Sigmoid colon (tissue), 4 donors: ENCODE results near the gene CHERP.

Experiments
- EP300 ChIP-seq, 4 donors: sonication (generic); formaldehyde crosslinking; IDR thresholded peaks; one replicate each; pipeline ENCODE4 v1.6.1; 2017; ENCODE audit warnings: antibody characterized with exemption in 4 of 4
- POLR2A ChIP-seq, 2 donors: fragments of 450-650 bp; IDR thresholded peaks; one replicate each; pipeline ENCODE4 v1.6.1; 2016; ENCODE audit warnings: antibody characterized with exemption in 2 of 2, mild to moderate bottlenecking in 2 of 2, moderate library complexity in 2 of 2
- TF ChIP-seq, protein P1 (sequence below), 4 experiments: fragments of 450-650 bp in 3 of 4; fragments of 200-600 bp in 1 of 4; IDR thresholded peaks; one replicate each; pipeline ENCODE4 v1.5.1; 2016 to 2019; ENCODE audit warnings: antibody characterized with exemption in 4 of 4, mild to moderate bottlenecking in 3 of 4, moderate library complexity in 2 of 4

DNA sequence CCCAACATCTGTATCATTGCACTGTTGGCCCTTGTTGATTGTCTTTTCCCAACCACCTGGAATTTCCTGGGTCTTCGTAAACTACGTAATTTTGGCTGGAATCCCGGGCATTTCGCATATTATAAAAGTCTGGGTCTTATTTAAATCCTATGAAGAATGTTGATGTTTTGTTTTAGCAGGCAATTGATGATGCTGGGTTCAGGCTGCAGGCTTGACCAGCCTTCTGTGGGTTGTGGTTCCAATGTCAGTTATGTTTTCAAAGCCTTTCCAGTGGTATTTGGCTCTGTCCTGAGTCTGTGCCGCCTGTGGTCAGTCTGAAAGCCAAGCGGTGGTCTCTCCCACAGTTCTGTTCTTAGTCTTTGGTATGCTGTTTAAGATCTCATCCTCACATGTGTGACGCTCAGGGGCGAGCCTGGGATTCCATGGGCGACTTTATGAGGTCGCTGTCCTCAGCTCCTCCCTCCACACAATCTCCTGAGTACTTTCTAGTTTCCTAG, 17.6 kb upstream of the CHERP start:
- TF ChIP-seq, protein P1, sequence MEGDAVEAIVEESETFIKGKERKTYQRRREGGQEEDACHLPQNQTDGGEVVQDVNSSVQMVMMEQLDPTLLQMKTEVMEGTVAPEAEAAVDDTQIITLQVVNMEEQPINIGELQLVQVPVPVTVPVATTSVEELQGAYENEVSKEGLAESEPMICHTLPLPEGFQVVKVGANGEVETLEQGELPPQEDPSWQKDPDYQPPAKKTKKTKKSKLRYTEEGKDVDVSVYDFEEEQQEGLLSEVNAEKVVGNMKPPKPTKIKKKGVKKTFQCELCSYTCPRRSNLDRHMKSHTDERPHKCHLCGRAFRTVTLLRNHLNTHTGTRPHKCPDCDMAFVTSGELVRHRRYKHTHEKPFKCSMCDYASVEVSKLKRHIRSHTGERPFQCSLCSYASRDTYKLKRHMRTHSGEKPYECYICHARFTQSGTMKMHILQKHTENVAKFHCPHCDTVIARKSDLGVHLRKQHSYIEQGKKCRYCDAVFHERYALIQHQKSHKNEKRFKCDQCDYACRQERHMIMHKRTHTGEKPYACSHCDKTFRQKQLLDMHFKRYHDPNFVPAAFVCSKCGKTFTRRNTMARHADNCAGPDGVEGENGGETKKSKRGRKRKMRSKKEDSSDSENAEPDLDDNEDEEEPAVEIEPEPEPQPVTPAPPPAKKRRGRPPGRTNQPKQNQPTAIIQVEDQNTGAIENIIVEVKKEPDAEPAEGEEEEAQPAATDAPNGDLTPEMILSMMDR (IDR thresholded peaks at IDR 0.05), result no peak
- TF ChIP-seq EP300 (IDR thresholded peaks at IDR 0.05) (no peak), POLR2A (IDR thresholded peaks at IDR 0.05) (no peak)
